ENCODE data around the gene BCR.

BCR gene

DNA sequence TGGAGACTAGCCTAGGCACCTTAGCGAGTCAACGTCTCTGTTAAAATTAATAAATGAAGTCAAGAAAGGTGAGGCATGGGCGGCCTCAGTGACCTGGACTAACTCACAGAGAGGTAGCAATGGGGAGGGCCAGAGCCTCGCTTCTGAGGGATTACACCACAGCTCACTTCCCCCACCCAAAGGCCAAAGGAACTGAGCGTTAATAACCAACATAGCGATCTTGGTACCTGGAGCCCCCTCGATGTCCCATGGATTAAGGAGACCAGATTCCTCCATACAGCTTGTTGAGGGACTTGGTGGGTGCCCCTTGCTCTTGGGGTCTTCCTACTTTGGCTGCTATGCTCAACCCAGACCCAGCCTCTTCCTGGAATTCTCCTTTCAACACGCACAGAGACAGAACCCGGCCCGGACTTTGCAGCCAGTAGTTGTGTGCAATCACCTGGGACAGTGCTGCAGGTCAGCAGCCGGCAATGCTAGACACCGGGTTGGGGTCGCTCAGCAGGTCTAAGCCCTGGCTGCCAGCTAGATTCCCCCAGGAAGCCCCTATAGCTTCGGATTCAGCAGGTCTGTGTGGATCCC is 70.6 kb downstream of the BCR start:
- TF ChIP-seq, protein P1, sequence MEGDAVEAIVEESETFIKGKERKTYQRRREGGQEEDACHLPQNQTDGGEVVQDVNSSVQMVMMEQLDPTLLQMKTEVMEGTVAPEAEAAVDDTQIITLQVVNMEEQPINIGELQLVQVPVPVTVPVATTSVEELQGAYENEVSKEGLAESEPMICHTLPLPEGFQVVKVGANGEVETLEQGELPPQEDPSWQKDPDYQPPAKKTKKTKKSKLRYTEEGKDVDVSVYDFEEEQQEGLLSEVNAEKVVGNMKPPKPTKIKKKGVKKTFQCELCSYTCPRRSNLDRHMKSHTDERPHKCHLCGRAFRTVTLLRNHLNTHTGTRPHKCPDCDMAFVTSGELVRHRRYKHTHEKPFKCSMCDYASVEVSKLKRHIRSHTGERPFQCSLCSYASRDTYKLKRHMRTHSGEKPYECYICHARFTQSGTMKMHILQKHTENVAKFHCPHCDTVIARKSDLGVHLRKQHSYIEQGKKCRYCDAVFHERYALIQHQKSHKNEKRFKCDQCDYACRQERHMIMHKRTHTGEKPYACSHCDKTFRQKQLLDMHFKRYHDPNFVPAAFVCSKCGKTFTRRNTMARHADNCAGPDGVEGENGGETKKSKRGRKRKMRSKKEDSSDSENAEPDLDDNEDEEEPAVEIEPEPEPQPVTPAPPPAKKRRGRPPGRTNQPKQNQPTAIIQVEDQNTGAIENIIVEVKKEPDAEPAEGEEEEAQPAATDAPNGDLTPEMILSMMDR (IDR thresholded peaks at IDR 0.05; ENCODE audit: unreplicated experiment in 3 of 3): no peak
- peaks cover 15% of the 10 kb centered on the region for H3K27me3 Mint-ChIP-seq (ENCODE audit: low read depth)
- peaks cover 16% of the 10 kb centered on the region for H3K36me3 Mint-ChIP-seq (ENCODE audit: low read depth)
- H3K4me1 Mint-ChIP-seq: peaks cover 5% of the 10 kb centered on the region
- H3K27ac Mint-ChIP-seq: no peak overlapping the region
- no peak overlapping the region for H3K4me3 Mint-ChIP-seq
- no peaks in the 10 kb centered on the region for H3K9me3 Mint-ChIP-seq

DNA sequence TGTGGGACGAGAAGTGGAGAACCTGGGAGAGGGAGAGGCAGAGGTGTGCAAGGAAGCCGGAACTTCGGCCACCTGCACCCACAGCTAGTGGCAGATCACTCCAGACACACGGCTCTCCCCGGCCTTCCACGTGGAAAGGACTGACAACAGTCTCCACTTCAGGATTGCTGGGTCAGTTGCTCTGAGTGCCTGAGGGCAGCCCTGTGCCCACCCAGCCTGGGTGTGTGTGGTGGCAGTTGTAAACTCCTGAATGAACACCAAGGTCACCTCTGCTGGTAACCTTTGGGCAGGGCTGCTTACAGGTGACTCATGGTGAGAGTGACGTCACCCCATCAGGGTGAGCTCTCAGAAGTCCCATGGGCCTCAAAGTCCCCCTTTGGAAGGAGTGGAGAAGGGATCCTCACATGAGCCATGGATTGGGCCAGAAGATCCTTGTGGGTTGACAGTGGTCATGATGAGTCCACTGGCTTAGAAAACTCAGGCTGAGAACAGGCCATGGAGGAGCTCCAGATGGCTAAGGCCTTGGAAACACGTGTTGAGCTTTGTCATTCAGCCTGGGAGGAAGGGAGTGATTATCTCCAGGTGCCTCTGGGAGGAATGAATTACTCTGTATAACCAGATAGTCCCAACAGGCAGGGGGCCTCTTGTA is 71.3 kb downstream of the BCR start:
- Mint-ChIP-seq H3K9me3 (no peaks in the 10 kb centered on the region), H3K4me3 (no peak overlapping the region), H3K4me1 (peaks cover 5% of the 10 kb centered on the region), H3K27ac (no peak overlapping the region), H3K27me3 (ENCODE audit: low read depth) (peaks cover 15% of the 10 kb centered on the region), H3K36me3 (ENCODE audit: low read depth) (peaks cover 18% of the 10 kb centered on the region)
- TF ChIP-seq, protein P1 (IDR thresholded peaks at IDR 0.05; ENCODE audit: unreplicated experiment in 3 of 3): no peak

DNA sequence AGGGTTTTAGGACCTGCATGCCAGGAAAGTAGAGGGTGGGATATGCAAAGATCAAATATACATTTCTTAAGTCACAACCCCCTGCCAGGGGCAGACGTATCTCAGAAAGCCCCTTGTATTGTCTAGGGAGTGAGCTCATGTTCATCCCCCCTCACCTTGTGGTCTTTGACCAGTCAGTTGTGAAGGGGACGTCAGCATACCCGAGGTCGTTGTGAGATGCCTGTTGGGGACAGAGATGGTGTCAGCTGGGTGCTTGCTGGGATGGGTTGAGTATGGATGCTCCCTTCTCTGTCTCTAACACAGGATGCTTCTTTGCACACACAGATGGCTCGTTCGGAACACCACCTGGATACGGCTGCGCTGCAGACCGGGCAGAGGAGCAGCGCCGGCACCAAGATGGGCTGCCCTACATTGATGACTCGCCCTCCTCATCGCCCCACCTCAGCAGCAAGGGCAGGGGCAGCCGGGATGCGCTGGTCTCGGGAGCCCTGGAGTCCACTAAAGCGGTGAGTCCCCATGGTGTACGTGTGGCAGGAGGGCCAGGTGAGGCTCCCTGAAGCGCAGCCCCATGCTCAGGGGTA is 73.3 kb downstream of the BCR start:
- peaks cover 27% of the 10 kb centered on the region for H3K36me3 Mint-ChIP-seq (ENCODE audit: low read depth)
- TF ChIP-seq, protein P1 (IDR thresholded peaks at IDR 0.05; ENCODE audit: unreplicated experiment in 3 of 3): no peak
- H3K4me1 Mint-ChIP-seq: peaks cover 7% of the 10 kb centered on the region
- H3K27me3 Mint-ChIP-seq (ENCODE audit: low read depth): peaks cover 15% of the 10 kb centered on the region
- H3K4me3 Mint-ChIP-seq: no peak overlapping the region
- no peaks in the 10 kb centered on the region for H3K9me3 Mint-ChIP-seq
- H3K27ac Mint-ChIP-seq: no peak overlapping the region

DNA sequence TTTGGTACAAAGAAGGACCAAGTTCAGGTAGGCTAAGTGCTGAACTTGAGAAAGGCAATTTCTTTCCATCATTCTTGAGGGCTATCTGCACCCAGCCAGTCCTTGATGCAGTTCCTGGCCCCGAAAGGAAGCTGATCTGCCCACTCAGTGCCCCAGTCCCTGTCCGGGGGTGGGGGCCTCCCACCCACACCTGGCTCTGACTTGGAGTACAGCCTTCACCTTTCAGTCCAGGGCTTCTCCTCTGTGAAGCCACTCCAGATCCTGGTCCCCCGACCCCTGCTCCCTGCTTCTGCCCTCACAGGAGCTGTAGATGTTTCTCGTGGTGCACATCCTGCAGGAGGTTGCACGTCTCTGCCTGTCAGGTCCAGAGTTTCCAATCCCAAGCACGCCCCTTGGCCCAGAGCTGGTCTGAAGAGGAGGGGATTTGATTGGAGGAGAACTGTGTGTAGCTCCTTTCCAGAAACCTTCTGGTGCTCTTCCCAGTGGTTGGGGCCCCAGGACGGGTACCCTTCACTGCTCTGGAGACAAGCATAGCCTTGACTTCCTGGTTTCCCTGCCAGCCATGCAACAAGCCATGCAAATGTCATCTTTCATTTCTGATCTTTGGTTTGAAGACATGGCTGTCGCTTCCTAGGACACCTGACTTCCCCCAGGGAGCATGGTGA is 75.3 kb downstream of the BCR start:
- TF ChIP-seq, protein P1 (IDR thresholded peaks at IDR 0.05; ENCODE audit: unreplicated experiment in 3 of 3): no peak
- Mint-ChIP-seq H3K9me3 (no peaks in the 10 kb centered on the region), H3K4me1 (peaks cover 6% of the 10 kb centered on the region), H3K36me3 (ENCODE audit: low read depth) (peaks cover 31% of the 10 kb centered on the region), H3K27ac (no peak overlapping the region), H3K27me3 (ENCODE audit: low read depth) (peaks cover 12% of the 10 kb centered on the region), H3K4me3 (no peak overlapping the region)

DNA sequence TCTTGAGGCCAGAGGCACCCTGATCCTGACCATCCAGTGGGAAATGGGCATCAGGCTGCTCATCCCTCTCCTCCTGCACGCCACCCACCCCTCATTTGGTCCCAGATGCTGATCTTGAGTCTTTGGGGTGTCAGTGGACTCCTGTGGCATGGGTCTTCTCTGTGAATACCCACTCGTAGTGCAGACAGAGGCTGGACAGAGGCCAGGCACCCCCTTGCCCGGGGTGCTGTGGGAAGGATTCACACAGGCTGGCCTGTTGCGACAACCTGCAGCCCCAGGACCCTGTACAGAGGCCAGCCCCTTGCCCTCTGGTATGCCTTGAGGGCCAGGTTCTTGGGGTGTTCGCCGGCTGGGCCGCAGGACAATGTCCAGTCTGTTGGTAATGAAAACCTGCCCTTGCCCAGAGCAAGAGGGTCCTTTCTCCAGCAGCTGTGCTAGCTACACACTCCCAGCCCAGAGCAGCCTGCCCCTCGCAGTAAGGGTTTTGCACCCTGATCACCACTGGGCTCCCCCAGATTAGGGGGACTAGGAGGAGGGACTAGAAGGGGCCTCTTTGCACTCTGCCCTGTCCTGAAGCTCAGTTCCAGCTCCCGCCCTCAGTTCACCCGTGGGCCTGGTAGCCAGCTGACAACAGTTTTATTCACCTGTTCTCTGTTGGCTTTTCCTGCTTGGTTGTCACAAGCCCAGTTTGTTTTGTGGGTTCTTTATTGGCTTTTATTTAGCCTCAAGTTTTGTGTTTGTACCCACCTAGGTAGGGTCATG is 76.0 kb downstream of the BCR start:
- Mint-ChIP-seq H3K4me1 (peaks cover 6% of the 10 kb centered on the region), H3K27ac (no peak overlapping the region), H3K27me3 (ENCODE audit: low read depth) (peaks cover 12% of the 10 kb centered on the region), H3K36me3 (ENCODE audit: low read depth) (peaks cover 31% of the 10 kb centered on the region), H3K4me3 (no peak overlapping the region), H3K9me3 (no peaks in the 10 kb centered on the region)
- TF ChIP-seq, protein P1 (IDR thresholded peaks at IDR 0.05; ENCODE audit: unreplicated experiment in 3 of 3): no peak
